HL-60 (cell line): ENCODE data around the gene KLC3.

Experiments
- DNase-seq, 2 experiments: peaks; one replicate each; pipeline ENCODE4 v3.0.0-alpha.2; 2010 to 2020; ENCODE audit warnings: low read depth in 1 of 2, low spot score in 1 of 2
- H3K27ac ChIP-seq: fragments of 250-450 bp; sonication (Bioruptor Pico); replicated peaks from 2 replicates; pipeline ENCODE4 v1.5.1; 2020; ENCODE audit warnings: mild to moderate bottlenecking, moderate library complexity
- H3K27me3 ChIP-seq: fragments of 250-450 bp; sonication (Bioruptor Pico); 2 replicates; pipeline ENCODE4 v1.5.1; 2021; ENCODE audit warnings: mild to moderate bottlenecking, moderate library complexity; ENCODE audit not compliant: insufficient read depth, poor library complexity, severe bottlenecking
- H3K4me3 ChIP-seq: replicated peaks from 2 replicates; pipeline ENCODE4 v1.5.1; 2011; ENCODE audit warnings: mild to moderate bottlenecking, control low read depth, low read length; ENCODE audit not compliant: insufficient read depth
- CTCF ChIP-seq: IDR thresholded peaks from one replicate; pipeline ENCODE4 v1.5.1; 2011; ENCODE audit warnings: low read length, control low read depth, inconsistent platforms; ENCODE audit not compliant: insufficient read depth
- GABPA ChIP-seq: IDR thresholded peaks from 2 replicates; pipeline ENCODE4 v1.6.1; 2012; ENCODE audit warnings: low read depth
- POLR2AphosphoS5 ChIP-seq: IDR thresholded peaks from 2 replicates; pipeline ENCODE4 v1.6.1; 2012; ENCODE audit warnings: low read depth
- REST ChIP-seq: IDR thresholded peaks from 2 replicates; pipeline ENCODE4 v1.6.1; 2012; ENCODE audit warnings: low read depth; ENCODE audit not compliant: insufficient replicate concordance
- SPI1 ChIP-seq: IDR thresholded peaks from 2 replicates; pipeline ENCODE4 v1.6.1; 2012; ENCODE audit warnings: low read depth, mild to moderate bottlenecking, borderline replicate concordance

The KLC3 gene

GRCh38 chr19:45305421-45305820 lies 35.1 kb upstream of the KLC3 start:
- DNase-seq, result no peak
- no peak overlapping the region for H3K4me3 ChIP-seq
- no peak for TF ChIP-seq GABPA
- TF ChIP-seq POLR2AphosphoS5, result no peak
- TF ChIP-seq SPI1, result no peak
- TF ChIP-seq CTCF, result no peak
- TF ChIP-seq REST, result no peak
- no peaks in the 10 kb centered on the region for H3K27me3 ChIP-seq
- no peak overlapping the region for H3K27ac ChIP-seq

GRCh38 chr19:45306040-45306439 lies 34.5 kb upstream of the KLC3 start:
- Histone ChIP-seq H3K27me3 (no peaks in the 10 kb centered on the region), H3K4me3 (no peak overlapping the region), H3K27ac (no peak overlapping the region)
- TF ChIP-seq SPI1 (no peak), CTCF (no peak), POLR2AphosphoS5 (no peak), REST (no peak), GABPA (no peak)
- no peak for DNase-seq

GRCh38 chr19:45306518-45307027 lies 34.0 kb upstream of the KLC3 start:
- H3K27ac ChIP-seq, result no peak overlapping the region

More at GRCh38 chr19:45306518-45307027, 34.0 kb upstream of the KLC3 start:
- Histone ChIP-seq H3K27me3 (no peaks in the 10 kb centered on the region), H3K4me3 (no peak overlapping the region)
- TF ChIP-seq SPI1 (no peak), GABPA (no peak), REST (no peak), POLR2AphosphoS5 (no peak), CTCF (no peak)
- DNase-seq, result no peak
